ENCODE data around the gene EN1. TPM values are rescaled to one million over a fixed set of nuclear protein-coding genes. Genes with fewer than 3 reads are reported as not detected.

Gene EN1
- polyA plus RNA-seq, 12 donors = 4.0 to 10.1 (median 5.0) TPM; not detected in 2

DNA sequence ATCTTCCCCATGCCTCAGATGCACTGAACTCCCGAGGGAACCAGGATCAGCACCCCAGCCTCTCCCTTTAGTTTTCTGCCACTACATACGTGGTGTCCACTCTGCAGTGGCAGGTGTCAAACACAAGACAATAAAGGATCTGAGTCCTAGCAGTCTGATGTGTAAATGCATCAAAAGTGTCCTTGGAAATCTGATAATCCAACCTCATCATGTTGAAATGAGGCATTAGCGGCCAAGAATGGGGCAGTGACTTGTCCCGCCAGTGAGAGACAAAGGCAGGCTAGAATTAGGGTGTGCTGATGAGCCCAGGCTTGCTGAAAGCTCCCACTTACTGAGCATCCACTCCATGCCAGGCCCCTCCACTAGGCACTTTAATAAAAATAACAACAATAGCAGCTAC is 52.9 kb downstream of the EN1 start:
- no peak for DNase-seq

Other genes with a start within 250 kb of the EN1 start
- gene MARCO, start 94.5 kb upstream of the EN1 start, polyA plus RNA-seq (ENCODE audit: insufficient read length in 12 of 12) = 1 to 10 TPM in 7 of 12 donors, under 1 TPM in 3, not detected in 2; 0.51 to 2.3 (median 1.4) TPM